H1 (cell line): ENCODE results near the gene MICA.

Experiments
- CEBPB ChIP-seq: IDR thresholded peaks from 2 replicates; pipeline ENCODE4 v1.6.1; 2012; ENCODE audit warnings: low read depth, low read length
- EP300 ChIP-seq, 2 experiments: IDR thresholded peaks; 1 replicate in 1 of 2; 2 replicates in 1 of 2; pipeline ENCODE4 v1.6.1; 2011 to 2012; ENCODE audit warnings: low read depth in 2 of 2, low read length in 2 of 2, mild to moderate bottlenecking in 2 of 2, borderline replicate concordance in 1 of 2, inconsistent platforms in 1 of 2, moderate library complexity in 1 of 2
- EZH2 ChIP-seq: fragments of 200-600 bp; sonication (generic); IDR thresholded peaks from 2 replicates; pipeline ENCODE4 v1.7.1; 2012; ENCODE audit warnings: low read depth, mild to moderate bottlenecking, moderate library complexity, low read length, inconsistent platforms; ENCODE audit not compliant: severe bottlenecking
- FOSL1 ChIP-seq: IDR thresholded peaks from 2 replicates; pipeline ENCODE4 v1.6.1; 2011; ENCODE audit warnings: mild to moderate bottlenecking, low read depth, low read length, moderate library complexity; ENCODE audit not compliant: insufficient read depth
- POLR2AphosphoS5 ChIP-seq: IDR thresholded peaks from 2 replicates; pipeline ENCODE4 v1.6.1; 2011; ENCODE audit warnings: low read depth, low read length
- RAD21 ChIP-seq, 2 experiments: IDR thresholded peaks in 1 of 2; conservative IDR thresholded peaks in 1 of 2; 2 replicates each; pipeline ENCODE4 v1.6.1; 2011; ENCODE audit warnings: low read depth in 2 of 2, low read length in 2 of 2, improper control_type of control experiment in 1 of 2, inconsistent platforms in 1 of 2, mild to moderate bottlenecking in 1 of 2, moderate library complexity in 1 of 2
- SP2 ChIP-seq: IDR thresholded peaks from 2 replicates; pipeline ENCODE4 v1.6.1; 2012; ENCODE audit warnings: mild to moderate bottlenecking, low read length, inconsistent platforms
- TF ChIP-seq, protein P1 (sequence below), 3 experiments: IDR thresholded peaks; 1 replicate in 2 of 3; 2 replicates in 1 of 3; pipeline versions ENCODE4 v1.5.1 to v1.6.1; 2011; ENCODE audit warnings: low read length in 3 of 3, mild to moderate bottlenecking in 3 of 3, inconsistent platforms in 2 of 3, low read depth in 1 of 3, moderate library complexity in 1 of 3; ENCODE audit not compliant: insufficient read depth in 1 of 3; ENCODE audit errors: control extremely low read depth in 1 of 3
- TF ChIP-seq, protein P2 (sequence below): IDR thresholded peaks from 2 replicates; pipeline ENCODE4 v1.6.1; 2012; ENCODE audit warnings: inconsistent platforms

DNA sequence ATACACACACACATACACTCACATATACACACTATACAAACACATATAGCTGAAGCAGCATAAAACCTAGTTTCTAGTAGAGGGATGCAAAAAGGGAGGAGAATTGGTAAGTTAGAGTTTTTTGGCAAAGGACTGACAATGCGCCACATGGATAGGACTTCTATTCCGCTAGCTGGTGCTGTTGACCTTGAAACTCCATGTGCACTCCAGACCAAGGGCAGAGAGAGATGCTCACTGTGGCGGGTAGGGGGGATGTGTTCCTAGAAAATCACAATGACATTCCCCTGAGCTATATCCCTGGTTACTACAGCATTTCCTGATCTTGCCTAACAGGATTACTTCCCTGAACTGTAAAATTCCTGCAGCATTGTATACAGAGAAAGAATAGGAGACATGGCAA lies 19.2 kb downstream of the MICA start:
- TF ChIP-seq, protein P1, sequence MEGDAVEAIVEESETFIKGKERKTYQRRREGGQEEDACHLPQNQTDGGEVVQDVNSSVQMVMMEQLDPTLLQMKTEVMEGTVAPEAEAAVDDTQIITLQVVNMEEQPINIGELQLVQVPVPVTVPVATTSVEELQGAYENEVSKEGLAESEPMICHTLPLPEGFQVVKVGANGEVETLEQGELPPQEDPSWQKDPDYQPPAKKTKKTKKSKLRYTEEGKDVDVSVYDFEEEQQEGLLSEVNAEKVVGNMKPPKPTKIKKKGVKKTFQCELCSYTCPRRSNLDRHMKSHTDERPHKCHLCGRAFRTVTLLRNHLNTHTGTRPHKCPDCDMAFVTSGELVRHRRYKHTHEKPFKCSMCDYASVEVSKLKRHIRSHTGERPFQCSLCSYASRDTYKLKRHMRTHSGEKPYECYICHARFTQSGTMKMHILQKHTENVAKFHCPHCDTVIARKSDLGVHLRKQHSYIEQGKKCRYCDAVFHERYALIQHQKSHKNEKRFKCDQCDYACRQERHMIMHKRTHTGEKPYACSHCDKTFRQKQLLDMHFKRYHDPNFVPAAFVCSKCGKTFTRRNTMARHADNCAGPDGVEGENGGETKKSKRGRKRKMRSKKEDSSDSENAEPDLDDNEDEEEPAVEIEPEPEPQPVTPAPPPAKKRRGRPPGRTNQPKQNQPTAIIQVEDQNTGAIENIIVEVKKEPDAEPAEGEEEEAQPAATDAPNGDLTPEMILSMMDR (IDR thresholded peaks at IDR 0.05; ENCODE audit: control extremely low read depth in 1 of 3, insufficient read depth in 1 of 3, low read depth in 1 of 3, low read length in 3 of 3), result no peak
- TF ChIP-seq SP2 (no peak), FOSL1 (no peak), RAD21 (IDR thresholded peaks at IDR 0.05 in 1 of 2, conservative IDR thresholded peaks at IDR 0.05 in 1 of 2; ENCODE audit: low read depth in 2 of 2, low read length in 2 of 2) (no peak), EP300 (IDR thresholded peaks at IDR 0.05; ENCODE audit: borderline replicate concordance in 1 of 2, low read depth in 2 of 2, low read length in 2 of 2) (no peak), EZH2 (no peak), POLR2AphosphoS5 (no peak), CEBPB (no peak)
- TF ChIP-seq, protein P2, sequence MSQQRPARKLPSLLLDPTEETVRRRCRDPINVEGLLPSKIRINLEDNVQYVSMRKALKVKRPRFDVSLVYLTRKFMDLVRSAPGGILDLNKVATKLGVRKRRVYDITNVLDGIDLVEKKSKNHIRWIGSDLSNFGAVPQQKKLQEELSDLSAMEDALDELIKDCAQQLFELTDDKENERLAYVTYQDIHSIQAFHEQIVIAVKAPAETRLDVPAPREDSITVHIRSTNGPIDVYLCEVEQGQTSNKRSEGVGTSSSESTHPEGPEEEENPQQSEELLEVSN, result no peak
